HG02970 (cell line): ENCODE data around the gene SLC38A10.

ENCODE experiments used
- ATAC-seq: cut with Tn5 transposase; IDR thresholded peaks from one replicate; pipeline ENCODE4 v1.9.1; 2021; ENCODE audit warnings: mild to moderate bottlenecking, moderate library complexity, moderate number of reproducible peaks; ENCODE audit not compliant: unreplicated experiment, low FRiP score

SLC38A10 gene

DNA sequence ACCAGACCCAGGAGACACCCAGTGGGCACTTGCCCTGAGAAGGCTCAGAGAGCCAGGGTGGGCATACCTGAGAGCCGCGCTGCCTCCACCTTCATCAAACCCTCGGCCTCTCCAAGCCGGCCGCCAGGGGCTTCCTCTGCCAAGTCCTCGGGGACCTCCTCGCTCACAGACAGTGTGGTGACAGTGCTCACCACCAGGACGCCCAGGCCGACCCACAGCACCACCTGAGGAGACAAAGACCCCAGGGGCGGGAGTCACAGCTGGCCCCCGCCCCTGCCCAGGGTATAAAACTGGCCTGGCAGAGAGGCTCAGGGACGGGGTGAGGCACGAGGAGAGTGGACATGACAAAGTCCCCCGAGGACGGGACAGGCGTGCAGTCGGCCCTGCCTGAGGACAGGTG is 34.9 kb downstream of the SLC38A10 start:
- no peak for ATAC-seq

DNA sequence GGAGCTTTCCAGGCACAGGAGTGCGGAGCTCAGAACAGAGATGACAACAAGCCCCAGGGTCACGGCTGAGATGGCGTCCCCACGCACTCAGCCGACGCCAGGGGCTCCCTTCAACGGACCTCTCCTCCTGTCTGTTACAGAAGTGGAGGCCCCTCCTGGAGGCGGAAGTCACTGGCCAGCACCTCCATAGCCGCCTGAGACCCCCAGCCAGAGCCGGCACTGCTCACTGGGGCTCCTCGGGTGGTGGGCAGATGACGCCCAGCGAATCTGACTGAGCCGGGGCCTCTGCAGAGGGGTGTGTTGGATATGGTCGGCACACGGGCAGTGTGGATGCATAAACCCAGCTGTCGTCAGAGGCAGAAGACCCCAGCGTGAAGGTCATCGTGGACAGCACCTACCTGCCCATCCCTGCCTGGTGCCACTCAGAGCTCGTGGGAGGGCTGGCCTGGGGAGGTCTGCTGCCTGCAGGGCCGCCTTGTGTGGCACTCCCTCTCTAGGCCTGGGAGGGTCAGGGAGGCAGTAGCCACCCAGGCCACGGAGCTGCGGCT is 36.0 kb downstream of the SLC38A10 start:
- ATAC-seq = no peak

GRCh38 chr17:81258292-81258691 is 36.8 kb downstream of the SLC38A10 start:
- ATAC-seq = no peak

DNA sequence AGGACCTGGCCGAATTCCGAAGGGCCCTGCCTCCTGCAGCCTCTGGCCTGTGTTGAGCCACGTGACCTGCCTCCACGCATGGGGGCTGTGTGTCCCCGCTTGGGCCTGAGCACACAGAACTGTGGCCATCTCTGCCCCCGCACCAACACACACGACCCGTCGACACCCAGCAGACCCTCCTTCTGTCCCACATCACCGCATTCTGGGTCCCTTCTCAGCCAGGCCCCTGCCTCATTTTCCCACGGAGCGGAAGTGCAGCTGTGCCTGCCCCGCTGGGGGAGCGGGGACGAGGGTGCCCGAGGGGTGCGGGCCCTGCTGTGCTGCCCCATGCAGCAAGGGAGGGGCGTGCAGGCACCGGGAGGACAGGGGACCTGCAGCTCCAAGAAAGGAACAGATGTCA is 37.6 kb downstream of the SLC38A10 start:
- ATAC-seq = no peak

GRCh38 chr17:81256616-81257015 is 38.5 kb downstream of the SLC38A10 start:
- ATAC-seq = no peak

DNA sequence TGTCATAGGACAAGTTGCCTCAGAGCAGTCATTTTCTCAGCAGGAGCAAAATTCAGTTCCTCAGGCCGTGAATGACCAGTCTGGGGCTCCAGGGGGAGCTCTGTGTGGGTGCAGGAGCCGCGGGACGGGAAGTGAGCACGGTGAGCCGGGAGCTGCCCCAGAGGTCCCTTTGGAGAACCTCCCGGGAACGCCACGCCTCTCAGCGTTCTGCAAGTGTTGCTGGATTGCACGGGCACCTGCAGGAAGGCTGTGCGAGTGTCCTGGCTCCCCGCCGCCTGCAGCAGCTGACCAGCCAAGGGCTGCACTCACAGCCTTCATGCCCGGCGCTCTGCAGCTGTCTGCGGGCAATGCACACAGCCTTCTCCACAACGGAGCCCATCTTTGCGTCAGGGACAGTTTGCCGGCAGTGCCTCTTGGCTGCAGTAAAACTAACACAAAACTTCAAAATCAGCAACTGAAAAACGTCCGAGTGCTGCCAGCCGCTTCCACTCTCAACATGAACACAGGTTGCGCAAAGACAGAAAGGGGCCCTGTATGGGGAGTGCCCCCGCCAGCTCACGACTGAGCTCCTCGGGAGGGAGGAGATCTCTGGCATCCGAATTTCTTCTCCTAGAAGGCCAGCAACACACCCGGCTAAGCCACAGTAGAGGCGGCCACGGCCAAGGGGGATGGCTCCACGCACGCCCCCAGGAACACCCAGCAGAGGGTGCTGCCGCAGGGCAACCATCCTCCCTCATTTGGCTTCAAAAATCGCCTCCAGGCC is 40.0 kb downstream of the SLC38A10 start:
- ATAC-seq = no peak

DNA sequence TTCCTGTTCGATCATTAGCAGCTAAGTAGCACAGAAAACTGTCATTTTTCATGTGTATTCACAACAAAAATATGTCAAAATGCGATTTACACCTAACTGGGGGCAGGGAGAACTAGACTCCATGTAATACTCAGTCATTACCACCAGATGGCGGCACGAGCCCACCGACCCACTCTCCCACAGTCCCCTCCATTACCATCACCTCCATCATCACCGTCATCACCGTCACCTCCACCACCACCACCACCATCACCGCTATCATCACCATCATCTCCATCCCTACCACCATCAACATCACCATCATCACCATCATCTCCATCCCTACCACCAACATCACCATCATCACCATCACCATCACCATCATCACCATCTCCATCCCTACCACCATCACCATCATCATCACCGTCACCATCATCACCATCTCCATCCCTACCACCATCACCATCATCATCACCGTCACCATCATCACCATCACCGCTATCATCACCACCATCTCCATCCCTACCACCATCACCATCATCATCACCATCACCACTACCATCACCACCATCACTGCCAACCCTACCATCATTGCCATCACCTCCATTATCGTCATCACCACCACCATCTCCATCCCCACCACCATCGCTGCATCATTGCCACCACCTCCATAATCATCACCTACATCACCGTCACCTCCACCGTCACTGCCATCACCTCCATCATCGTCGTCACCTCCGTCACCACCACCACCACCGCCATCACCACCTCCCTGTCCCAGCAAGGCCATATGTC is 41.6 kb downstream of the SLC38A10 start:
- no peak for ATAC-seq

GRCh38 chr17:81252987-81253329 is 42.1 kb downstream of the SLC38A10 start:
- no peak for ATAC-seq

DNA sequence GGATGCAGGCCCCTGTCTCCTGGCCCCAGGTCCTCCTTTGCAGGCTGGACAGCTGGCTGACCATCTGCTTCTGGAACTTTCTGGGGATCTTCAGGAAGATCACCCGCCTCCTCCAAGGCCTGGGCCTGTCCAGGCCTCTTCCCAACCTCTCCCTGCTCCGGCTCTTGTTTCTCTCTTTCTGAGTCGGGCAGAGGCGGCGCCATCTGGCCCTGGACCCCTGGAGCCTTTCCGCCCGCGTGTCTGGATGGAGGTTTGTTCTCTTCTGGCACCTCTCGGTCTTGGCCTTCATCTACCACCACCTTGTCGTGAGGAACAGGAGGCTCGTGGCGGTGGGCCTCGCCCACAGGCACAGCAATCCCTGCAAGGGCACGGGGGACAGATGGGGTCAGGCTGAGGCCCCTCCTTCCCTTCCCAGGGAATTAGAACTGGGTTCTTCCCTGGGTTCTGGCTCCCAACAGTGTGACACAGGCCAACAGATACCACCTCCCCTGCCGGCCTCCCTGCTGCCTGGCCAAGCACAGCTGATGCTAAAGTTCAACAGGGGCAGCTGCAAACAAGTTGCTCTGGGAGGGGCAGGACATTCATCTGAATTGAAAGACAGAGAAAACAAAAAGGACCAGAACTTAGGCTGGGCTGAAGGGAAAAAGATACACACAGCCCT is 42.7 kb downstream of the SLC38A10 start:
- no peak for ATAC-seq

DNA sequence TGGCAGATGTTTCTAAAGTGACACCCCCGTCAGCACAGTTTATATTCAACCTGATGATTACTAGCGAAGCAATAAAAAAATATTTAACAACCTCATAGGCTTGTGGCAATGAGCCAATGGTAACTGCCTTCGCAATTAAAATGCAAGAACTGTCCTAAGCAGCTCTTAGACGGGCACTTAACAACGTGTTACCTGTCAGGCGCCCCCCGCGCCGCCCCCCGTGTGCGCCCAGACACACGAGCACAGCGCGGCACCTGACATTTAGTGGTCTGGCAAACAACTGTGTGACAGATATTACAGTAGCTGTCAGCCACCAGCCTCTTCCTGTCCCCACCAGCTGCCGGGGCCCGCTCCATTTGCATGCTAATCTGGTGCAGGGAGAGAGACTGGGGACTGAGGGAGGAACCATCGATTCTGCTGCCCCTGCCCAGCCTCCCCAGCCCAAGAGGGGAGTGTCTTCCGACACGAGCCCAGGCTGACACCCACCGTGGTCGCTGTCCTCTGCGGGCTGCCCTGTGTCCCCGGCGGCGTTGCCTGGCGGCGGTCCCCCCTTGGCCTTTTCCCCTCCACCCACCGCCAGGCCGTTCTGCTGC is 43.3 kb downstream of the SLC38A10 start:
- no peak for ATAC-seq

GRCh38 chr17:81251094-81251708 is 43.9 kb downstream of the SLC38A10 start:
- no peak for ATAC-seq

- ATAC-seq = no peak
These were observed 44.6 kb downstream of the SLC38A10 start for GRCh38 chr17:81250286-81251093.

DNA sequence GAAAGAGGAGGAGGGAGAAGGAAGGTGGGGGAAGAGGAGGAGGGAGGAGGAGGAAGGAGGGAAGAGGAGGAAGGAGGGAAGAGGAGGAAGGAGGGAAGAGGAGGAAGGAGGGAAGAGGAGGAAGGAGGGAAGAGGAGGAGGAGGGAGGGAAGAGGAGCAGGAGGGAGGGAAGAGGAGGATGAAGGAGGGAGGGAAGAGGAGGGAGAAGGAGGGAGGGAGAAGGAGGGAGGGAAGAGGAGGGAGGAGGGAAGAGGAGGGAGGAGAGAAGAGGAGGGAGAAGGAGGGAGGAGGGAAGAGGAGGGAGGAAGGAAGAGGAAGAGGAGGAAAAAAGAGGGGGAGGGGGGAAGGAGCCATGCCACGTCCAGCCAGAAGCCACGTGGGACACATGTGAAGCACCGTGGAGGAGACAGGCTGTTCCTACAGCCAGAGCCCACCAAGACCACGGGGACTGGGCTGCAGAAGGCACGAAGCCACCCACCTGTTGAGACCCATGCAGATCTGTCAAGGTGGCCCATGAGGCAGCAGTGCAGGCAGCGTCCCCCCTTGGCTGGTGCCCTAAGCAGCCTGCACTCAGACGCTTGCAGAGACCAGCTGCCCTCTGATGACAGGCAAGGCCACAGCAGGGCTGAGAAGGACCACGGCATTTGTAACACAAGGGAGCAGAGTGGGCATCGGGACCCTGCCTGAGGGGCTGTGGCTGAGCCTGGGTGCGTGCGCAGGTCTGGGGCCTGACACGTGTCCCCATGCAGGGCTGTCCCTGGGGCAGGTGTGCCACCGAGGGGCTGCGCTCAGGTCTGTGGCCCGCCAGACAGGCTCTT is 45.7 kb downstream of the SLC38A10 start:
- ATAC-seq = no peak

DNA sequence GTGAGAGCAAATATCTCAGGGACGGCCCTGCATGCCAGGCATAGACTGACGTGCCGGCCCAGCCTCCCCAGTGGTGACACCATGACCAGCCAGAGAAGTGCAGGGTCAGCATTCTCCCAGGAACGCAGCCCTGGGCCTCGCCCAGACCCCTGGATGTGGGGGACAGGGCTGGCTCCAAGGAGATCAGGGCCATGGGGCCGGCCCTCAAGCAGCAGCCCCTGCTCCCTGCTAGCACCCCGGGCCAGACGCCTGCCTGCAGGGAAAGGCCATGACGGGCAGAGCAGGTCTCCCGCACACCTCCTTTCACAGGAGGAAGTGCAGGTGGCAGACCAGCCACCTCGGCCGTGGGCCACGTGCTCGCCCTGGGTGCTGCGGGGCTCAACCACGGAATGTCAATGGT is 46.5 kb downstream of the SLC38A10 start:
- no peak for ATAC-seq

- no peak for ATAC-seq
These were observed 47.6 kb downstream of the SLC38A10 start for GRCh38 chr17:81247339-81247990.

DNA sequence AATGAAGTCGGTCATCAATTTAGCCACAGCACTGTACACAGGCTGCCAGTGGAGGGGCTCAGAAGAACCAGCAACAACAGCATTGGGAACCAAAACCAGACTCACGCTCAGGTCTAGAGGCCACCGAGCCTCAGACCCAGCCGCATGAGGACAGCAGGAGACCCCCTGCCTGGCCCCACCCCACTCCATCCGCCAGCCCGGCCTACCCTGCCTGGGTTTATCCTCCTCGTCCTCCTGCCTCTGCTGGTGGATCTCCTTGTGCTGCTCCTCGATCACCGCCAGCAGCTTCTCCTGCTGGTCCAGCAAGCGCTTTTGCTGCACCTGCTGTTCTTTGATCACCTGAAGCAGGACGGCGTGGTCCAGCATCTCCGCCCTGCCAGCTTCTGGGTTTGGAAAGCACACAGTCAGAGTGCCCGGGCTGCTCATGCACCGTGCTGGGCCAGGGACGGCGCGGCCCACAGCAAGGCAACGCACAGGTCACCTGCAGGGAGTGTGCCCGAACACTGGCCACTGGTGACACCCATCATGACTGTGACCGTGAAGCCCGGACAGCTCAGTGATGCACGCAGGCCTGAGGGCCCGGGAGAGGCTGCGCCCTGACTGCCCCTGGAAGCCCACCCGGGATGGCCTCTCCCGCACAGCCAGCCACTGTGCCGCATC is 48.3 kb downstream of the SLC38A10 start:
- no peak for ATAC-seq

DNA sequence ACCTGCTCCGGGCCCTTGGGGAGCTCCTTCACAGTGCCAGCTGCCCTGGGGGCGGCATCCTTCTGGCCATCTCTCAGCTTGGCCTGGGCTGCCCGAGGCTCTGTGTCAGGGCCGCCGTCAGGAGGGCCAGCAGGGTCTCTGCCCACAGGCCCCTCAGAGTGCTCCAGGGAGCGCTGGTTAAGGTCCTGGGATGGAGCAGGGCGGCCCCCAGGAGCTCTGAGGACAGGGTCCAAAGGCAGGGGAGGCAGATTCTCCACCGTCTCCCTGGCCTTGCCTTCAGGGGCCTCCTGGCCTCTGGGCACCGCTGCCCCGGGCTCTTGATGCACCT is 48.8 kb downstream of the SLC38A10 start:
- no peak for ATAC-seq
